PC-9 (cell line): ENCODE measurements around the gene DMKN. TPM values are rescaled to one million over a fixed set of nuclear protein-coding genes. Genes with fewer than 3 reads are reported as not detected.

ENCODE experiments used
- BruUV-seq: library from RNA; stranded (reverse); fragments of 400-500 nt; replicated peaks from 2 replicates; lab custom pipeline; 2021; lab: Mats Ljungman, UMichigan
- CTCF ChIA-PET: fragments of 300-600 bp; sonication (Branson Sonifier 250); formaldehyde crosslinking; loops from one replicate; lab custom pipeline; 2022; ENCODE audit warnings: antibody characterized with exemption; lab: Charles Lee
- POLR2A ChIA-PET: fragments of 300-600 bp; sonication (Branson Sonifier 250); formaldehyde crosslinking; loops from one replicate; lab custom pipeline; 2022; ENCODE audit warnings: antibody characterized with exemption; ENCODE audit not compliant: unreplicated experiment; lab: Charles Lee
- DNase-seq, 2 experiments: peaks; one replicate each; pipeline versions ENCODE4 v3.0.0 to v3.0.0-alpha.2; 2015 to 2022; ENCODE audit warnings: mixed read lengths in 1 of 2
- H2AFZ ChIP-seq: fragments of 200-600 bp; sonication (generic); 2 replicates; pipeline ENCODE4 v1.8.1; 2017; ENCODE audit warnings: antibody characterized with exemption
- H3F3A ChIP-seq: fragments of 200-600 bp; sonication (generic); 2 replicates; pipeline ENCODE4 v1.8.1; 2017; ENCODE audit warnings: antibody characterized with exemption, mild to moderate bottlenecking, low read depth; ENCODE audit not compliant: insufficient read depth
- H3K27ac ChIP-seq: fragments of 200-600 bp; sonication (generic); 2 replicates; pipeline ENCODE4 v1.6.1; 2016; ENCODE audit warnings: mixed run types
- H3K27me3 ChIP-seq: fragments of 200-600 bp; sonication (generic); 2 replicates; pipeline ENCODE4 v1.6.1; 2016; ENCODE audit warnings: low read depth, mixed run types; ENCODE audit not compliant: insufficient read depth
- H3K36me3 ChIP-seq: fragments of 200-600 bp; sonication (generic); 2 replicates; pipeline ENCODE4 v1.6.1; 2016; ENCODE audit warnings: low read depth, mixed run types
- H3K4me1 ChIP-seq: fragments of 200-600 bp; sonication (generic); replicated peaks from 2 replicates; pipeline ENCODE4 v1.6.1; 2016; ENCODE audit warnings: mixed run types; ENCODE audit not compliant: insufficient read depth
- H3K4me2 ChIP-seq: fragments of 200-600 bp; sonication (generic); 2 replicates; pipeline ENCODE4 v1.6.1; 2017; ENCODE audit warnings: mixed run types
- H3K4me3 ChIP-seq: fragments of 200-600 bp; sonication (generic); 2 replicates; pipeline ENCODE4 v1.6.1; 2016; ENCODE audit warnings: mixed run types
- H3K79me2 ChIP-seq: fragments of 200-600 bp; sonication (generic); 2 replicates; pipeline ENCODE4 v1.6.1; 2017; ENCODE audit warnings: low read depth, mixed run types
- H3K9me2 ChIP-seq: fragments of 200-600 bp; sonication (generic); 2 replicates; pipeline ENCODE4 v1.8.1; 2017; ENCODE audit warnings: mild to moderate bottlenecking; ENCODE audit not compliant: insufficient read depth
- H3K9me3 ChIP-seq: fragments of 200-600 bp; sonication (generic); 2 replicates; pipeline ENCODE4 v1.8.1; 2016; ENCODE audit warnings: low read depth; ENCODE audit not compliant: insufficient read depth
- H4K20me1 ChIP-seq: fragments of 200-600 bp; sonication (generic); 2 replicates; pipeline ENCODE4 v1.8.1; 2017; ENCODE audit not compliant: insufficient read depth
- EZH2 ChIP-seq: fragments of 200-600 bp; sonication (generic); IDR thresholded peaks from 2 replicates; pipeline ENCODE4 v1.8.0; 2017; ENCODE audit warnings: antibody characterized with exemption, low read depth
- intact Hi-C: fragments of 100-400 bp; cut with micrococcal nuclease; formaldehyde crosslinking; loops from one replicate; pipeline ENCODE4 v1.10.0; 2022; ENCODE audit not compliant: unreplicated experiment
- total RNA-seq: library from RNA; stranded (reverse); gene quantifications from 2 replicates; pipeline ENCODE4 v1.2.3, GENCODE V29; 2021
- TF ChIP-seq, protein P1 (sequence below): fragments of 200-600 bp; sonication (generic); conservative IDR thresholded peaks from 2 replicates; pipeline ENCODE4 v1.6.1; 2017; ENCODE audit warnings: mixed run types, antibody characterized with exemption, mild to moderate bottlenecking, moderate library complexity

DMKN gene
- total RNA-seq, 1 experiment from 2014 or later: 135 TPM

DNA sequence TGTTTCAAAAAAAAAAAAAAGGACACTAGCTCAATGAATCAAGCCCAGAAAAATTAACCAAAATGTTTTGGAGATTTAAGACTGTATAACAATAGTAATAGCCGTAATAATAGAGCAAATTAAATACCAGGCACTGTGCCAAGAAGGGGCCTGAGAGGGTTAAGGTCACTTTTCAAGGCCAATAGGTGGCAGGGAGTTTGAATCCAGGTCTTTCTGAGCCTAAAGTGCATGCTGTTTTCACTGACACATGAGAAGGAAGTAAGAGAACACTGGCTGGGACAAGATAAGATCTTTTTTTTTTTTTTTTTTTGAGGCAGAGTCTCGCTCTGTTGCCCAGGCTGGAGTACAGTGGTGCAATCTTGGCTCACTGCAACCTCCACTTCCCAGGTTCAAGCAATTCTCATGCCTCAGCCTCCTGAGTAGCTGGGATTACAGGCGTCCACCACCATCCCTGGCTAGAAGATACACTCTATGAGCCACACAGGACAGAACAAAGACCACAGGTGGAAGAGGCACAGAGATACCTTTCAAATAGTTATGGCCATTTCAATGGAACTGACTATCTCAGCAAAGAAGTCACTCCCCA lies 57.7 kb downstream of the DMKN start:
- Histone ChIP-seq H3K27me3 (peaks cover 18% of the 10 kb centered on the region), H3K27ac (no peak overlapping the region), H3K79me2 (no peaks in the 10 kb centered on the region), H3K4me2 (no peak overlapping the region), H4K20me1 (no peaks in the 10 kb centered on the region), H3K4me1 (no peaks in the 10 kb centered on the region), H3K9me3 (no peaks in the 10 kb centered on the region), H3K36me3 (no peaks in the 10 kb centered on the region), H3F3A (no peaks in the 10 kb centered on the region), H2AFZ (no peak overlapping the region), H3K4me3 (no peak overlapping the region), H3K9me2 (no peaks in the 10 kb centered on the region)
- POLR2A ChIA-PET: no interaction called here
- intact Hi-C loops: no loop called here
- BruUV-seq: no TSS peak
- CTCF ChIA-PET: no interaction called here
- TF ChIP-seq EZH2: no peak
- TF ChIP-seq, protein P1, sequence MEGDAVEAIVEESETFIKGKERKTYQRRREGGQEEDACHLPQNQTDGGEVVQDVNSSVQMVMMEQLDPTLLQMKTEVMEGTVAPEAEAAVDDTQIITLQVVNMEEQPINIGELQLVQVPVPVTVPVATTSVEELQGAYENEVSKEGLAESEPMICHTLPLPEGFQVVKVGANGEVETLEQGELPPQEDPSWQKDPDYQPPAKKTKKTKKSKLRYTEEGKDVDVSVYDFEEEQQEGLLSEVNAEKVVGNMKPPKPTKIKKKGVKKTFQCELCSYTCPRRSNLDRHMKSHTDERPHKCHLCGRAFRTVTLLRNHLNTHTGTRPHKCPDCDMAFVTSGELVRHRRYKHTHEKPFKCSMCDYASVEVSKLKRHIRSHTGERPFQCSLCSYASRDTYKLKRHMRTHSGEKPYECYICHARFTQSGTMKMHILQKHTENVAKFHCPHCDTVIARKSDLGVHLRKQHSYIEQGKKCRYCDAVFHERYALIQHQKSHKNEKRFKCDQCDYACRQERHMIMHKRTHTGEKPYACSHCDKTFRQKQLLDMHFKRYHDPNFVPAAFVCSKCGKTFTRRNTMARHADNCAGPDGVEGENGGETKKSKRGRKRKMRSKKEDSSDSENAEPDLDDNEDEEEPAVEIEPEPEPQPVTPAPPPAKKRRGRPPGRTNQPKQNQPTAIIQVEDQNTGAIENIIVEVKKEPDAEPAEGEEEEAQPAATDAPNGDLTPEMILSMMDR: no peak
- DNase-seq: no peak

DNA sequence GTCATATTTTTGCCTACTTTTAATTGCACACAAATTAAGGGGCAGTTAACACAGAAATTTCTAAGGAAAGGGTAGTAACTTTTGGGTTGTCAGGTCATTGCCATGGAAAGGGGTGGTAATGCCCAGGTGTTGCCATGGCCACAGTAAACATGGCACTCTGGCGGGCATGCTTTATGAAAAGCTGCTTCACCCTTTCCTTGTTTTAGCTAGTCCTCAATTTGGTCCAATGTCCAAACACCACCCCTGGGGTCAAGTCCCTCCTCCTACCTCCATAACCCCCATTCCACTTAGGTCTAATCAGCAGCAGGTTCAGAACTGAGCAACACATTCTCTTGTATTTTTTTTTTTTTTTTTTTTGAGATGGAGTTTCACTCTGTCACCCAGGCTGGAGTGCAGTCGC lies 58.8 kb downstream of the DMKN start:
- Histone ChIP-seq H3K36me3 (no peaks in the 10 kb centered on the region), H4K20me1 (no peaks in the 10 kb centered on the region), H3K4me1 (peaks cover 6% of the 10 kb centered on the region), H2AFZ (no peak overlapping the region), H3K27ac (no peak overlapping the region), H3K4me3 (no peak overlapping the region), H3K4me2 (no peak overlapping the region), H3F3A (0 out of 2 replicates have a peak, but pooled peaks cover 4% of the 10 kb centered on the region), H3K79me2 (no peaks in the 10 kb centered on the region), H3K9me3 (no peaks in the 10 kb centered on the region), H3K27me3 (peaks cover 28% of the 10 kb centered on the region), H3K9me2 (no peaks in the 10 kb centered on the region)
- BruUV-seq: no TSS peak
- no peak for DNase-seq
- POLR2A ChIA-PET: no interaction called here
- CTCF ChIA-PET: no interaction called here
- TF ChIP-seq, protein P1: no peak
- no peak for TF ChIP-seq EZH2
- intact Hi-C loops: no loop called here

DNA sequence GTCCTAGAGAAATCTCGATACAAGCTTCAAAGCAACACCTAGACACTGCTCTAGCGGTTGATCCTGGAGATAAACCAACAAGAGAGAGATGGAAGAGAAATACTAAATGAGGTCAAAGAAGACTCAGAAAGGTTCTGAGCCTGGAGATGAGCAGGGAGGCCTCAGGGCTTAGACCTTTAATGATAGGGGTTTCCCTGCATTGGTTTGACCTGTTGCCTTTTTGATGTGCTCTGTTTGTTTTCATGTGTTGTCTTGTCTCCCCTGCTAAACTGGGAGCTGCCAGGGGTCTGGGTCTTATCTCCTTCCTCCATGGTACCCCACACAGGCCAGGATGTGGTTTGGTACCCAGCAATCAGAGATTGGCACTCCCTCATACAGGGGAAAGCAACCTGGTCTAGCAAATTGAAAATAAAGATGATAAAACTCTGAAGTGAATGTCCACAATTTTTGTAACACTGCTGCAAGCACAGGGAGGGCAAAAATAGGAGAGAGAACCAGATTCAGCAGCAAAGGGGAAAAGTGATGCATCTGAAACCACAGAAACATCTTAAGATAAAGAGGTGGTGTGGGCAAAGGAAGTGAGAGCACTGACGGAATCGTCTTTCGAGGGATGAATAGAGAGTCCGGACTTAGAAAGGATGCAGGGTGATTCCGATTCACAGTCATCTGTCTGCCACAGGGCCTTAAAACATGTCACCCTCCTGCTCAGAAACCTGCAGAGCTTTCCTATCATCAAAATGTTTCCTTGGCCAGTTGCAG lies 61.9 kb downstream of the DMKN start:
- no peaks in the 10 kb centered on the region for H3K9me2 ChIP-seq
- ChIA-PET CTCF (no interaction called here), POLR2A (no interaction called here)
- no peak overlapping the region for H3K27ac ChIP-seq
- H3F3A ChIP-seq: peaks cover 15% of the 10 kb centered on the region; the same call in 1 of the 2 replicates
- TF ChIP-seq EZH2: no peak
- TF ChIP-seq, protein P1: no peak
- H3K79me2 ChIP-seq: no peaks in the 10 kb centered on the region
- no peak overlapping the region for H2AFZ ChIP-seq
- no peak for DNase-seq
- no peak overlapping the region for H3K4me3 ChIP-seq
- BruUV-seq: no TSS peak
- H3K9me3 ChIP-seq: no peaks in the 10 kb centered on the region
- intact Hi-C loops: no loop called here
- H3K27me3 ChIP-seq: peaks cover 43% of the 10 kb centered on the region
- no peaks in the 10 kb centered on the region for H3K36me3 ChIP-seq
- no peak overlapping the region for H3K4me2 ChIP-seq
- peaks cover 15% of the 10 kb centered on the region for H3K4me1 ChIP-seq
- H4K20me1 ChIP-seq: no peaks in the 10 kb centered on the region
